ENCODE data around the gene SNX8. TPM values are rescaled to one million over a fixed set of nuclear protein-coding genes. Genes with fewer than 3 reads are reported as not detected.

SNX8 gene
- total and polyA plus RNA-seq, 2 of the 13 experiments (the other 11 are each of a cell fraction or from before 2014, with no cell fraction given), result 20.6 to 45.2 TPM

GRCh38 chr7:2314209-2314955 is at the start of gene SNX8 (continued):
- no peak; the same call in 1 of the 2 replicates for TF ChIP-seq RAD51 (IDR thresholded peaks at IDR 0.05; ENCODE audit: borderline replicate concordance)
- TF ChIP-seq NR2C2 (CRISPR knock-in tag; IDR thresholded peaks at IDR 0.05; ENCODE audit: borderline replicate concordance), result no peak
- no peak for TF ChIP-seq TP53 (CRISPR knock-in tag; conservative IDR thresholded peaks at IDR 0.05)
- no peak for TF ChIP-seq KDM6A (CRISPR knock-in tag; IDR thresholded peaks at IDR 0.05; ENCODE audit: low read depth)
- TF ChIP-seq ZNF30 (CRISPR knock-in tag; IDR thresholded peaks at IDR 0.05), result no peak
- TF ChIP-seq ZNF761 (CRISPR knock-in tag; conservative IDR thresholded peaks at IDR 0.05), result no peak
- no peak for TF ChIP-seq YEATS2 (CRISPR knock-in tag; IDR thresholded peaks at IDR 0.05; ENCODE audit: borderline replicate concordance)
- TF ChIP-seq RARA (CRISPR knock-in tag; IDR thresholded peaks at IDR 0.05), result no peak
- TF ChIP-seq ZNF747 (CRISPR knock-in tag; IDR thresholded peaks at IDR 0.05; ENCODE audit: borderline replicate concordance), result no peak
- TF ChIP-seq BHLHE40 (IDR thresholded peaks at IDR 0.05; ENCODE audit: low read length), result peak; percentile 73
- TF ChIP-seq ZNF503 (CRISPR knock-in tag; IDR thresholded peaks at IDR 0.05), result no peak
- TF ChIP-seq SMARCC2 (IDR thresholded peaks at IDR 0.05), result no peak
- TF ChIP-seq TCF7 (IDR thresholded peaks at IDR 0.05; ENCODE audit: low read depth), result no peak
- TF ChIP-seq YEATS4 (CRISPR knock-in tag; IDR thresholded peaks at IDR 0.05; ENCODE audit: borderline replicate concordance), result peak; percentile 20; the same call in 1 of the 2 replicates
- TF ChIP-seq KIAA2018 (CRISPR knock-in tag; IDR thresholded peaks at IDR 0.05; ENCODE audit: borderline replicate concordance), result no peak
- no peak for TF ChIP-seq ZNF264 (CRISPR knock-in tag; IDR thresholded peaks at IDR 0.05)
- no peak for TF ChIP-seq JARID2 (CRISPR knock-in tag; IDR thresholded peaks at IDR 0.05; ENCODE audit: insufficient replicate concordance)
- TF ChIP-seq SP140L (CRISPR knock-in tag; IDR thresholded peaks at IDR 0.05; ENCODE audit: borderline replicate concordance), result no peak
- no peak for TF ChIP-seq ZMYM2 (CRISPR knock-in tag; IDR thresholded peaks at IDR 0.05)
- no peak for TF ChIP-seq NCOR1 (IDR thresholded peaks at IDR 0.05; ENCODE audit: borderline replicate concordance, low read length)

Data from HepG2 (cell line).